ENCODE measurements around the gene ASPSCR1.

GRCh38 chr17:81976332-81977210 lies 858 bp upstream of the ASPSCR1 start:
- TF ChIP-seq POLR2A (IDR thresholded peaks at IDR 0.05) (no peak), CTCF (IDR thresholded peaks at IDR 0.05 in 8 of 11, conservative IDR thresholded peaks at IDR 0.05 in 3 of 11) (no peak), POLR2AphosphoS5 (IDR thresholded peaks at IDR 0.05) (no peak)

All from spleen (tissue), 7 donors.